Stimulated activated CD8-positive, alpha-beta memory T cell treated with anti-CD3 and anti-CD28 coated beads, Interleukin-15, amount 100 ng/mL, for 48 hours (primary cell): Measurements from ENCODE around the gene CHEK2.
"Not testable (repeated sequence)": the region's sequence is repeated elsewhere in the genome, so short reads cannot be mapped to it uniquely, and the experiment has no call there.

Source experiments
- DNase-seq, 2 donors: peaks; one replicate each; pipeline ENCODE4 v3.0.0-alpha.2; 2020; ENCODE audit warnings: low read depth in 2 of 2

CHEK2 gene

DNA sequence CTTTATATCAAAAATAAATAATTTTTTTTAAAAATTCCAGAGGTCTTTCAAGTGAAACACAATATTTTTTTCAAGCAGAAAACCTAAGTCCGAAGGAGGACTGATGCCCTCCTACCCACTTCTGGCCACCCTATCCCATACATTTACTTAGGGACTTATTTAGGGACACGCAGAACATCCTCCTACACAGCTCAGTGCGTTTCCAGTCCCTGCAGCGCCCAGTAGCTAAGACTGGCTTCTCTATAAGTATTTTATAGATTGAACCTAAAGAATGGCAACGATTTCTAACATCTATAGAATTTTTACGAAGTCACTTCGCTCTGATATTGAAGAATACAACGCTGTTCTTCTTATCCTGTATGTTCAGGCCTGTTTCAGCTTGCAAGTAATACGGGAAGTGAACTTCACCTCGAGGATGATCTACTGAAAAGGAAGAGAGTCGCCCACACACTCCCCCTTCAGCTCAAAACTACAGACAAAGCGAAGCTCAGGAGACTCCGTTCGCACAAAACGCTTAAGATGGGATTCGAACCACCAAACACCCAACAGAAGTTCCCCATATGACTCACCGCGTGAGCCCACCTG, 328 bp downstream of the CHEK2 start:
- no peak for DNase-seq

DNA sequence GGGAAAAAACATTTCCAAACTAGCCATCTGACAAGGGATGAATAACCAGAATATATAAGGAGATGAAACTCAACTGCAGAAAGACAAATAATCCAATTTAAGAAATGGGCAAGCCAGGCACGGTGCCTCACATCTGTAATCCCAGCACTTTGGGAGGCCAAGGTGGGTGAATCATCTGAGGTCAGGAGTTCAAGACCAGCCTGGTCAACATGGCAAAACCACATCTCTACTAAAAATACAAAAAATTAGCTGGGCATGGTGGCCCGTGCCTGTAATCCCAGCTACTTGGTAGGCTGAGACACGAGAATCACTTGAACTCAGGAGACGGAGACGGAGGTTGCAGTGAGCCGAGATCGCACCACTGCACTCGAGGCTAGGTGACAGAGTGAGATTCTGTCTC, 2.7 kb downstream of the CHEK2 start:
- DNase-seq: not testable (repeated sequence)

DNA sequence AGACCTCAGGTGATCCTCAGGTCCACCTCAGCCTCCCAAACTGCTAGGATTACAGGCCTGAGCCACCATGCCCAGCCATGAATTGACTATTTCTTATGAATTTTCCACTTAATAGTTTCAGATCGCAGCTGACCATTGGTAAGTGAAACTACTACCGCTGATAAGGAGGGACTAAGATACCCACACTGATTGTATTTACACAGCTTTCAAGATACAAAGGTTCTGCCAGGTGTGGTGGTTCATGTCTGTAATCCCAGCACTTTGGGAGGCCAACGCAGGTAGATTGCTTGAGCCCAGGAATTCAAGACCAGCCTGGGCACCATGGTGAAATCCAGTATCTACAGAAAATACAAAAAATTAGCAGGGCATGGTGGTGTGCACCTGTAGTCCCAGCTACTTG, 3.9 kb downstream of the CHEK2 start:
- DNase-seq: no peak

DNA sequence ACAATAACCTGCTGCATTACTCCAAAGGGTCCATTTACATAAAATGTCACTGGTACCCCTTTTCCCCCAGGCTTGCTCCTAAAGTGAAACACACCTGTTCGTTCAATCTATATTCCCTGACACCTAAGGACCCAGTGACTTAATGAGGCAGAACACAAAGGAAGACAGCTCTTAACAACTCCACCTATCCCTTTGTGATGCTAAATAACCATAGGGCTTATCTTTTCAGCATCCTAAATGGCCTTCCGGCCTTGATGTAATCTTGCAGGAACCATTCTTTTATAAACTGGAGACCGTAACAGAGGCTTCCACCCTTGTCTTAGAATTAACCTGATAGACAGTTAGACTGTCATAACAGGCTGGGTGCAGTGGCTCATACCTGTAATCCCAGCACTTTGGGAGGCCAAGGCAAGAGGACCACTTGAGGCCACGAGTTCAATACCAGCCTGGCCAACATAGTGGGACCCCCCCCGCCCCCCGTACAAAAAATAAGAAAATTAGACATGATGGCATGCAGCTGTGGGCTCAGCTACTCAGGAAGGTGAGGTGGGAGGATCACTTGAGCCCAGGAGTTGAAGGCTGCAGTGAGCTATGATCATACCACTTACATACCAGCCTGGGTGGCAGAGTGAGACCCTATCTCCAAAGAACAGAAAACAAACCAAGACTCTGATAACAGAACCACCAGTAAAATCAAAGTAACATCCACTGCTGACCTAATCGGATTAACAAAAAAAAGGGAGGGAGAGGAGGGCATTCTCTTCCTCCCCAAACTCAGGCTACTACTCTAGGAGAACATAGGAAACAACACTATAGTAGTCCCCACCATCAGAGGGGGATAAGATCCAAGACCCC, 5.1 kb downstream of the CHEK2 start:
- DNase-seq: no peak

DNA sequence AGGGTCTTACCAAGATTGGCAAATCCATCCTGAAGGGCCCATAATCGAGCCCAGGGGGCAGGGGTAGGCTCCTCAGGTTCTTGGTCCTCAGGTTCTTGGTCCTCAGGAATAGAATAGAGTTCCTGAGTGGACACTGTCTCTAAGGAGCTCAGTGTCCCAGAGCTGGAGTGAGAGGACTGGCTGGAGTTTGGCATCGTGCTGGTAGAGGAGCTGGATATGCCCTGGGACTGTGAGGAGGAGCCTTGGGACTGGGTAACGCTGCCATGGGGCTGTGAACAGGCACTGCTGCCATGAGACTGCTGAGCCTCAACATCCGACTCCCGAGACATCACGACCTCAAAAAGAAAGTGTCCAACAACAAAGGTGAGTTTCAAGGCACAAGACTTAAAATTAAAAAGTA, 7.2 kb downstream of the CHEK2 start:
- no peak for DNase-seq

DNA sequence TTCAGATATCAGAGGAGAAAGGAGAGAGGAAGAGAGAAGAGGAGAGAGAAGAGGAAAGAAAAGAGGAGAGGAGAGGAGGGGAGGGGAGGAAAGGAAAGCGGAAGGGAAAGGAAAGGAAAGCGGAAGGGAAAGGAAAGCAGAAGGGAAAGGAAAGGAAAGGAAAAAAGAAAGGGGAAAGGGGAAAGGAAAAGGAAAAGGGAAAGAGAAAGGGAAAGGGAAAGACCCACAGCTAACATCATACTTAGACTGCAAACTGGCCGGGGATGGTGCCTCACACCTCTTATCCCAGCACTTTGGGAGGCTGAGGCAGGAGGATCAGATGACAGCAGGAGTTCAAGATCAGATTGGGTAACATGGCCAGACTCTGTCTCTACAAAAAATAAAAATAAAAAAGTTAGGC, 11.4 kb downstream of the CHEK2 start:
- DNase-seq: no peak

DNA sequence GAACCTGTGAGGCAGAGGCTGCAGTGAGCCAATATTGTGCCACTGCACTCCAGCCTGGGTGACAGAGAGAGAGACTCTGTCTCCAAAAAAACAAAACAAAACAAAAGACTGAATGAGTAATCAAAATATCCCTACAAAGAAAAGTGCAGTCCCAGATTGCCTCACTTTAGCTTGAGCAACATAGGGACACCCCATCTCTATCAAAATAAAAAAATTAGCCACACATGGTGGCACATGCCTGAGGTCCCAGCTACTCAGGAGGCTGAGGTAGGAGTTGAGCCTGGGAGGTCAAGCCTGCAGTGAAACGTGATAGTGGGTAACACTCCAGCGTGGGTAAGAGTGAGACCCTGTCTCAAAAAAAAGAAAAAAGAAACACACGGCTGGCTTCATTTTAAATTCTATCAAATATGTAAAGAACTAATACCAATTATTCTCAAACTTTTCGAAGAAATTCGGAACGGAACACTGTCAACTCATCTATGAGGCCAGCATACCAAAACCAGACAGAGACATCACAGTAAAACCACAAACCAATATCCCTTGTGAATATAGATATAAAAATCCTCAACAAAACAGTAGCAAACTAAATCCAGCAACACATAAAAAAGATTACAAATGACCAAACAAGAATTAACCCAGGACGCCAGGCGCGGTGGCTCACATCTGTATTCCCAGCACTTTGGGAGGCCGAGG, 12.9 kb downstream of the CHEK2 start:
- DNase-seq: no peak

DNA sequence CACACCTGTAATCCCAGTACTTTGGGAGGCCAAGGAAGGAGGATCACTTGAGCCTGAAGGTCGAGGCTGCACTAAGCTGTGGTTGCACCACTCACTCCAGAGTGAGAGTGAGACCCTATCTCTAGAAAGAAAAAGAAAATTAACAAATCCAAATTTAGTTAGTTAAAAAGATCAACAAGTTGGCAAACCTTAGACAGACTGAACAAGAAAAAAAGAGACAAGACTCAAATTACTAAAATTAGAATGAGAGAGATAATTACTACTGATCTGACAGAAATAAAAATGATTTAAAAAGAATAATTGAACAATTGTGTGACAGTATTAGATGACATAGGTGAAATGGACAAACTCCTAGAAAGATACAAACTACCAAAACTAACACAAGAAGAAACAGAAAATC, 13.6 kb downstream of the CHEK2 start:
- no peak for DNase-seq

DNA sequence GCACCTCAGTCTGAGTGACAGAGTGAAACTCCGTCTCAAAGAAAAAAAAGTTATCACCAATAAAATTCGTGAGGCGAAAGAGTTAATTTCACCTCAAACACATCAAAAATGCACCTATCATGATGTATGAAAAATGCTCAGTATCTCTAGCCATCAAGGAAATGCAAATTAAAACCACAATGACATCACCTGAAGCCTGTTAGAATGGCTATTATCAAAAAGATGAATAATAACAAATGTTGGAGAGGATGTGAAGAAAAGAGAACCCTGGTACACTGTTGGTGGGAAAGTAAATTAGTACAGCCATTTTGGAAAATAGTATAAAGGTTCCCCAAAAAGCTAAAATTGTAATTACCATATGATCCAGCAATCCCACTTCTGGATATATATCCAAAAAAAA, 23.6 kb downstream of the CHEK2 start:
- DNase-seq: no peak

DNA sequence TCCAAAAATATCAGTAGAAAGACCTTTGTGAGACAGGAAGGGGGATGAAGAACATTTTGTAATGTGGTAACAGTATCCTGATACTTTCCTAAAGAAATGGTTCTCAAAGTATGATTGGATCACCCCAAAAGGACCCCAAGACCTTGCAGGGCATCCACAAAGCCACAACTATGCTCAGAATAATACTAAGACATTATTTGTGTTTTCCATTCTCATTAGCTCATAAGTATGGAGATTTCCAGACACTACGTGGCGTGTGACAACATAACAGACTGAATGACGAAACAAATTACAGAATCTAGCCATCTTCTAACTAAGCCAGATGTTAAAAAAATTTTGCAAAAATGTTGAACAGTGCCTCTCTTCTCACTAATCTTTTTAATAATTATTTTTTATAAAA, 24.9 kb downstream of the CHEK2 start:
- DNase-seq: no peak

DNA sequence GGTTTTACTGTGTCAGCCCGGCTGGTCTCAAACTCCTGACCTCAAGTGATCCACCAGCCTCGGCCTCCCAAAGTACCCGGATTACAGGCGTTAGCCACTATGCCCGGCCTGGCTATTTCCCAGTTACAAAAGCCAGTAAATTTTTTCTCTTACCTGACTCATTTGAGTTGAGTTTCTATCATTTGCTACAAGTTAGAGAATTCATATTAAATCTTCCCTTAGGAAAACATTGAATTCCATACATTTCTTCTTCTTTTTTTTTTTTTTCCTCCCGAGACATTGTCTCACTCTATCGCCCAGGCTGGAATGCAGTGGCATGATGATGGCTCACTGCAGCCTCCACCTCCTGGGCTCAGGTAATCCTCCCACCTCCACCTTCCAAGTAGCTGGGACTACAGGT, 26.0 kb downstream of the CHEK2 start:
- no peak for DNase-seq

DNA sequence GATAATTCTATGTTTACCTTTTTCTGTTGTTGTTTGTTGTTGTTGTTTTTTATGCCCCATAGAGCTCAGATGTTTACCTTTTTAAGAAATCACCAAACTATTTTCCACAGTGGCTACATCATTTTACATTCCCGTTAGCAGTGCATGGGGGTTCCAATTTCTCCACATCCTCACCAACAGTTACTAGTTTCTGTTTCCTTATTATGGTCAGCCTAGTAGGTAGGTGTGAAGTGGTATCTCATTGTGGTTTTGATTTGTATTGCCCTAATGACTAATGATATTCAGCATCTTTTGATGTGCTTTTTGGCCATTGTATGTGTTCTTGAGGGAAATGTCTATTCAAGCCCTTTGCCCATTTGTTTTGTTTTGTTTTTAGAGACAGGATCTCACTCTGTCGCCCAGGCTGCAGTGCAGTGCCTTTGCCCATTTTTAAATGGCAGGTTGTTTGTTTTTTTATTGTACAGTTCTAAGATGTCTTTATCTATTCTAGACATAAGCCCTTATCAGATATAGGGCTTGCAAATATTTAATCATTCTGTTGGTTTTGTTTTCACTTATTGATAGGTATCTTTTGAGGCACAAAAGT, 27.5 kb downstream of the CHEK2 start:
- no peak for DNase-seq

DNA sequence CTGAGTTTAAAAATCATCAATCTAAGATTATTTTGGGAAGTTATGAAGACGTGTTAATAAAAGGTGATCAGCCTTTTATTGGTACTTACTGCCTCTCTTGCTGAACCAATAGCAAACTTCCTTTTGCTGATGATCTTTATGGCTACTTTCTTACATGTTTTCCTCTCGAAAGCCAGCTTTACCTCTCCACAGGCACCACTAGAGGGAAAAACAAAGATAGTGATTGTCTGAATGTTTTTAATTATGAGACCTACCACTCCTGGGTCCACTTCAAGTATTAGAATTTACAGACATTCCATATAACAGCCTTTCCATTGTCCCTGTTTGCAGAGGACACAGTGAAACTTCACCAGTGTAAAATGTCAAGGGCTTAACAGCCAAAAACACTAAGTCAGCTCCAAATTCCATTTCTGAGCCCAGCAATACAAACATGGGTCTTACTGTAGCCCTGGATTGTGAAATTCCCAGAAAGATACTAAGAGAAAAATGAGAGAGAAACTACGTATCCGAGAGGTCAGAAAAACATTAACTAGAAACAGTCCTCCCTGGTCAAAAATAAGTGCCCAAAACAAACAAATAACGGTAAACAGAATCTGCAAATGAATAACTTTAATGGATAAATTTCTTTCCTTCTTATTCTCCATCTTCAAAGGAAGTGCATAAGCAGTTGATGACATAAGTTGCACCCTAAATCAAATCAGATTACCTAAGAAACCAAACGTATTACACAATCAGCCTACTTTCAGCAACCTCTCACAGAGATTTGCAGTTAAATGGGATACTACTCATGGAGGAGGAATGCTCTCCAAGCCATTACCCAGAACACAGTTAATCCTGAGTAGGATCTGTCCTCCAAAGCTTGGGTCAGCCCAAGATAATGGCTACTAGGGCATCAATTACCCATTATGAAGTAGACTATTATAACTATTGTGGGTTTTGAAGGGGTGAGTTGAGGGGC, 29.5 kb downstream of the CHEK2 start:
- DNase-seq: no peak

DNA sequence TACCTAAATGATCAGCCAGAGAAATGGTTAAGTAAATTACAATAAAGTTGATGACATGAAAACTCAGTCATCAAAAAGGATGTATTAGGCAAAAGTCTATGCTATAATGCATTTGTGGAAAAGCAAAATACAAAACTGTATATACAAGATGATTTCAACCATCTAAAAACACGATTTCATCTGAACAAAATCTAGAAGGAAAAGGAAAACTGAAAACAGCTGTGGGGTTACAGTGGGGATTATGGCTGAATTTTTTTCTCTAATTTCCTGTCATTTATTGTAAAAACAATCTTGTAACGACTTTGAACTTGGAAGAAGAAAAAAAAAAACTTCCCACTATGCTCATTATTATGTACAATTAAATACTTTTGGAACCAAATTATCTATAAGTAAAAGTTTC, 30.3 kb downstream of the CHEK2 start:
- DNase-seq: no peak

DNA sequence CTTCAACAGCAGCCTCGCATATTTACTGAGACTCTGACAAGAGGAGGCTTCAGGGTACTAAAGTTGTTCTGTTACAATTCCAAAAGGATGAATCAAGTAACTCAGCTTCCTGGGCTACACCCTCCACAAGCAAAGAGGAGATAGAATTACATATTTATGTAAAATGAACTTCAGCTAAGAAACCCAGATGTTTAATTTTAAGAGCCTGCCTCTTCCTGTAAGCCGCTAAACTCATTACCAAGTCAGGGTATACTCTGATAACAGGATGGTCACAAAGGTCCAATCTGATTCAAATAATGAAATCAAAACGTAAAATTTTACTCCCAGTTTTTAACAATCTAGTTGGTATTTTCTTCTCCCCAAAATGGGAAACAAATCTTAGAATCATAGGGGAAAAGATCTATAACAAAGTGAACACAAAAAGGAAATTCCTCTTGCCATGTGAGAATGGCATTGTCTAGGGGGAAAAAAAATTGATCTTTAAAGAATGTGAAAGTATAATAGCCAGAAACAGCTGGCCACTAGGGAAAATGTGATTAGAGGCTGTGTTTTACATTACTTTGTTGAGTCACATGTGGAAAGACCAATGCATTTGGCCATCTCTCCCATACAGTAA, 30.9 kb downstream of the CHEK2 start:
- DNase-seq: no peak

DNA sequence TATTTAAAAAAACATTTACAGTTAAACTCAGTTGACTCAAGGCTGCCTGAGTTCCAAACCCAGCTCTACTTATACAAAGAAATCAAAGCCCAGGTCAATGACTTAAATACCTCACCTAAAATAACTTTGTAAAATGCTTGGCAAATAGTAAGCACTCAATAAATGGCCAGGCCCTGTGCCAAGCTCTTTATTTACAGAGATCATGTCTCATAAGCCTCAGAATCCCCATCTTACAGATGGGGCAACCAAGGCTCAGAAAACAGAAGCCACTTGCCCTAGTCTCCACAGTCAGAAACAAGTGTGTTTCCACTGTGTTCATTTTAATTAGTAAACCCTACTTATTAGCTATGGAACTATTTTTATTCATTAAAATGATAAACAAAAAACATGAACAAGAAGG, 31.5 kb downstream of the CHEK2 start:
- DNase-seq: no peak

DNA sequence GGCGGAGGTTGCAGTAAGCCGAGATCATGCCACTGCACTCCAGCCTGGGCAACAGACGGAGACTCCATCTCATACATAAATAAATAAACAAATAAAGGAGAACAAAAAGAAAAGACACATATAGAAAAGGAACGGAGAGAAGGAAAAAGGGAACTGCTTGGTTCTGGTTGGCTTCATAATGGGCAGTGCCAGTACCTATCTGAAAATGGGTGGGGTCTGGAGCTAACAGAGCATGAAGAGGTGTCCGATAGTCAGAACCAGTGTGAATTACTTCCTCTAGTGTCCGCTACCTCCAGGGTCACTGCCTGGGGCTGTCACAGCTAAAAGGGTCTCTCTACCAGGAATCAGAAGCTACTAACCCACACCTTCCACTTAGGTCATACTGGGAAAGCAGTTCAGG, 34.8 kb downstream of the CHEK2 start:
- DNase-seq: no peak

DNA sequence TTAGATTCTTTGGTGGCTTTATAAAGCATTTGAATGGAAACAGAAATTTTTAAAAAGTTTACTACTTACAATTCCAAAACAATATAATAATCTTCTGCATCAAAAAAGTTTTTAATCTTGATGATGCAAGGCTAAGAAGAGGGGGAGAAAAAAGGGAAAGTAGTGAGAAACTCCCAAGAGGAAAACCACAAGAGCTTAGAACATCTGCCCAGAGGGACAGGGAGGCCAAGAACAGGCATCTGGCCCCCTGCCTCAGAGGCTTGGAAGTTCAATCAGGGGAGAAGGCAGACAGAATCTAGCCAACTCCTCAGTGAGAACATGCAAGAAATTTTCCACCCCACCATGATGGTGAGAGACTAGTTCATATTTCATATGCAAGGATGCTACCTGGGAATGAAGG, 38.2 kb downstream of the CHEK2 start:
- no peak for DNase-seq

DNA sequence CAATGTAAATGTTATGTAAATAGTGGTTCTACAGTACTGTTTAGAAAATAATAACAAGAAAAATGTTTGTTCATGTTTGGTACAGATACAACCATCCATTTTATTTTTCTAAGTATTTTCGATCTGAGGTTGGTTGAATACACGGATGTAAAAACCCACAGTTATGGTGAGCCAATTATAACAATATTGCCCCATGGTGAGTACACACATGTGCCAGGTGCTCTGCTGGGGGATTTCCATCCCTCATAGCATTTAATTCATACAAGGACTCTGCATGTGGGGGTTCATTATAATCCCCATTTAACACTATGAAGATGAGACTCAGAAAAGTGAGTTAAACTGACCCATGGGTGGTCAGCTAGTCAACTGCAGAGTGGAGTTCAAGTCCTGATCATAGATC, 38.7 kb downstream of the CHEK2 start:
- no peak for DNase-seq

DNA sequence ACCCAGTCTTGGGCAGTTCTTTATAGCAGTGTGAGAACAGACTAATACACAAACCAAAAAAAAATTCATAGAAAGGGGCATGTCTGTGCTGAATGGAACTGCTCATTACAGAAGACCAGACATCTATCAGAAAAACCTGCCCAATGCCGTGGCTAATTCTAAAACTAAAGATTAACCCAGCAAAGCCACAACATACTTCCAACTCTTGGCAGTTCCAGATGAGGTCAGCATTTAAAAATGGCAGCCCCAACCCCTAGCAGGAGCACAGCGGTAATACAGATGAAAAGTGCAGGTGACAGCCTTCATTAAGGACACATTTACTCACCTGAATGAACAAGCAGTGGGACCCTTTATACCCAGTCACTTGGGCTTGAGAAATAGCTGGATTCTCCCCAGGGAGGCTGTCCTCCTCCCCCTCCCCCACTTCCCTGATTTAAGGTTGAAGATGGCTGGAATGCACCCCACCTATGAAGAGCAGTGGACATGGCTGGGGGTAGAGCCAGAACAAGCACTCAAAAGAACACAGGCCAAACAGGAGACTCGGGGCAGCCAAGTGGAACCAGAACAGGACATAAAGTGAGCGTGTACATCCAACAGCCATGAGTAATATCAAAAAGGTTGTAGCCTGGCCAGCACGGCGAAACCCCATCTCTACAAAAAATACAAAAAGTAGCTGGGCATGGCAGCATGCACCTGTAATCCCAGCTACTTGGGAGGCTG, 48.4 kb downstream of the CHEK2 start:
- DNase-seq: not testable (repeated sequence)
